GM10248 (cell line): ENCODE data around the gene SLC66A2.

Source experiments
- CTCF ChIA-PET: fragments of 300-600 bp; sonication (Branson Sonifier 250); formaldehyde crosslinking; extraction: SDS; loops from one replicate; lab custom pipeline; 2021; ENCODE audit warnings: antibody characterized with exemption; lab: Yijun Ruan, JAX
- POLR2A ChIA-PET: fragments of 350-650 bp; sonication (Branson Sonifier 250); formaldehyde crosslinking; extraction: SDS; loops from one replicate; lab custom pipeline; 2020; ENCODE audit warnings: antibody characterized with exemption; lab: Yijun Ruan, JAX
- DNase-seq: peaks from one replicate; pipeline ENCODE4 v3.0.0; 2012; ENCODE audit errors: extremely low spot score
- CTCF ChIP-seq: IDR thresholded peaks from 2 replicates; pipeline ENCODE4 v1.5.1; 2012; ENCODE audit warnings: mild to moderate bottlenecking, low read depth; ENCODE audit errors: extremely low read depth, missing control alignments, control extremely low read depth

Gene SLC66A2

DNA sequence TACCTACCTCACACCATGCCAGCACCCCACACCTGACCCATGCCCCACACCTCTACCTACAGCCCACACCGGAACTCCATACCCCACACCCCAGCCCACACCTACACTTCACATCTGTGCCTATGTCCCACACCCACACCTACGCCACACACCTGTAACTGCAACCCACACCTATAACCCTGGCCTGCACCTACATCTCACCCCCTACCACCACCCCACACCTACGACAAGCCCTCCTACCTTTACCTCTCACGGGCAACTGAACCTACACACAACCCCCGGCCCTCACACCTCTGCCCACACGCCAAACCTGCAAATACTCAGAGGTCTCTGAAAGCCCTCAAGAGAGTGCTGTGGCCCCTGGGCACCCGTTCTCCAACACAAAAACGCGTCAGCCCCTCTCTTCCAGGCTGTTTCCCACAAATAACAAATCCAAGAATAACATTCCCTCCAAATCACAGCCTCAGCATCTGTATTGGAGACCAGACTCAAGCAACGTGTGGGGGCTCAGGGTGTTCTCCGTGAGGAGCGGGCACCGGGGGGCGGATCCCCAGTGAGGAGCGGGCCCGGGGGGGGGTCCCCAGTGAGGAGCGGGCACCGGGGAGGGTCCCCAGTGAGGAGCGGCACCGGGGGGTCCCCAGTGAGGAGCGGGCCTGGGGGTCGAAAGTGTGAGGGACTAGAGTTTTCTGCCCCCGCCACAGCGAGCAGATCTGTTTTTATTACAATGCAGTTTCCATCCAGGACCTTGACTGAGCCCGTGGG lies 33.4 kb downstream of the SLC66A2 start:
- no peak for TF ChIP-seq CTCF
- CTCF ChIA-PET = no interaction called here
- no peak for DNase-seq
- POLR2A ChIA-PET = no interaction called here

DNA sequence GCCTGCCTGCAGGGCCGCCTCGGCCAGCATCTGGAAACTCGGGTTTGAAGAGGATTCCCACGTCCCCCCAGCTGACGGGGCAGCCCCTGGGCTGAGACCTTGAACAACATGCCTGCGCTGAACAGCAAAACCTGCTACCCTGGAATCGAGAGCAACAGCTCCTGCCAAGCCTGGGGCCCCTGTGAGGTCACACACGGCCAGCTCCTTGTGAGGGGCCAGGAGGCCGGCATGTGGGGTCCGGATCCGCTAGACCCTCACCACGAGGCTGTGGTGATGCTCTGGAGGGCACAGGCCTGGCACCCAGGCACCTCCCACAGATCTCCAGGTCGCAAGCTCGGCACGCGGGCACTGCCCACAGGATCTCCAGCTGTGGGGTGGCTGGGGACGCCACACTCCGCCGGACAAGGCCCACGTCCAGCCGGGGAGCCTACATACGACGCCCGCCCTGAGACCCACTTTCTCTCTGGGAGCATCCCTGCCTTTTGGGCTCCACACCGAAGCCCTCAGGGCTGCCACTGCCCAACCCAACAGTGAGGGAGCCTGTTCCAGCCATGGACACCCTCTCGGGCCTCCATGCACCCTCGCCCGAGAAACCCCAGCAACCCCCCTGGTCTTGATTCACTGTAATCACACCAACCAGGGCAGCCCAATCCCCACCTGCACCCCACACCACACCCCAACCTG lies 34.1 kb downstream of the SLC66A2 start:
- DNase-seq = no peak
- TF ChIP-seq CTCF = no peak
- POLR2A ChIA-PET = no interaction called here
- CTCF ChIA-PET = interaction anchor here (1.1 to 1.4 kb wide), 2 partner anchors 10 to 11 kb away, joined by 3 to 4 read pairs; no protein-coding TSS in a partner anchor

DNA sequence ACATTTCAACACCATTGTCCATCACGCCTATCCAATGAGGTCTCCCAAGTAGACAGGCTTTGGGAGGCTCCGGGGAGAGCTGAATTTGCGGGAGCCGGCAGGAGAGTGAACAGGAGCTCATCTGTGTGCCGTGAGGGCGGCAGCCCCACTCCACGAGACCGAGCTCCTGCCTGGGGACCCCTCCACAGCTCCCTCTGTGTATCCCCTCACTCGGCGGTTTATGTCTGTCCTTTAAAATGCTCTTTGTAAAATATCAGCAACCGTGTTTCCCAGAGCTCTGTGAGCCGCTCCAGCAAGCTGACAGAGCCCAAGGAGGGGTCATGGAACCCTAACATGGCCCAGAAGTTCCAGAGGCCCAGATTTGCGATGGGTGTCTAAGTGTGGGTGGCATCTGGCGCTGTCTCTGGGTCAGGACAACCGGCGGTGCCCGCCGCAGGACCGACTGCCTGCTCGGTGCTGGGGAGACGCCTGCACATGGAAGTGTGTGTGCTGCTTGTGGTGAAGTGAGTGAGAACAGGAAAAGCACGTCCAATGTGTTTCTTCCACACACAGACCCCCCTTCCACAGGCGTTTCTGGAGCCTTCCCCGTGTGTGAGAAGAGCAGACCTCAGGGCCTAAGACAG lies 34.8 kb downstream of the SLC66A2 start:
- ChIA-PET POLR2A (no interaction called here), CTCF (interaction anchor here (1.1 to 1.4 kb wide), 2 partner anchors 9 to 11 kb away, joined by 3 to 4 read pairs; no protein-coding TSS in a partner anchor)
- TF ChIP-seq CTCF = no peak
- DNase-seq = no peak

GRCh38 chr18:79916128-79916494 lies 35.3 kb downstream of the SLC66A2 start:
- no peak for TF ChIP-seq CTCF
- ChIA-PET POLR2A (no interaction called here), CTCF (interaction anchor here (1.4 kb wide), 1 partner anchor 9 kb away, joined by 3 read pairs; no protein-coding TSS in a partner anchor)
- no peak for DNase-seq

DNA sequence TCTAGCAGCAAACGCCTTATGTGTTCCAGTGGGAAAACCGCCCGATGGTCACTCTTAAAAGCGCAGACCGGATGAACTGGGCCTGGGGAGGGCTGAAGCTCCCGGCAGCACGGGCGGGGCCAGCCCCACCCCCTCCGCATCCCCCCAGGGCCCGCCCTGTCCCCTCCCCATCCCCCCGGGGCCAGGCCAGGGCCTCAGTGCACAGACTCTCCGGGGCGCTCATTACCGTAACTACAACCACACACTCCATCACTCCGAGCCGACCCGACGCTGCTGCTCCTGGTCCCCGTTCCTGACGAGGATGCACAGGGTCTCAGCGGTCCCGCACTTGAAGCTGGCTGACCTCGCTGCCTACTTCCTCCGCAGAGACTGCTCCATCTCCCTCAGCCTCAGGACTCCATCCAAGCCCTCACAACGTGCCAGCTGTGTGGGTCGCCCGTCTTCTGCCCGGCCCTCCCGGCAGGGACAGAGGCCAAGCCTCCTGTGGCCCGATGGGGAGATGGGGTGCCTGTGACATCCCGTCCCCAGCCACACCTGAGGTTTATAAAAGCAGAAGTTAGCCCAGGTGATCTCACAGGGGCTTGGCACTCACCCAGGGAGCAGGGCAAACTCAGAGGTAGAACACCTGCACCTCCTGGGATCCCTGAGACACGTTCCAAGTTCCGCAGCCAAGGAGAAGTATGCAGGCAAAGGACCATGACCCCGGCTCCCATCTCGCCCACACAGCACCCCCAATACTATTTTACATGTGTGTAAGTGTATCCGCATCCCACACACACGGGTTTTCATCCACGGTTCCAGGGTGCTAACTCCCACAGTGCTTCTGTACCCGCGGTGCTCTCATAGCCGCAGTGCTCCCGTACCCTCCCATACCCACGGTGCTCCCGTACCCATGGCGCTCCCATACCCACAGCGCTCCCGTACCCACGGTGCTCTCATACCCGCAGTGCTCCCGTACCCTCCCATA lies 36.0 kb downstream of the SLC66A2 start:
- no peak for TF ChIP-seq CTCF
- POLR2A ChIA-PET = no interaction called here
- no peak for DNase-seq
- CTCF ChIA-PET = interaction anchor here (1.4 kb wide), 1 partner anchor 8 kb away, joined by 3 read pairs; no protein-coding TSS in a partner anchor
